NT2/D1 (cell line): ENCODE results near the gene DNMT3L.
"Not testable (repeated sequence)": the region's sequence is repeated elsewhere in the genome, so short reads cannot be mapped to it uniquely, and the experiment has no call there.

ENCODE experiments used
- DNase-seq: peaks from one replicate; pipeline ENCODE4 v3.0.0-alpha.2; 2011; ENCODE audit warnings: low read depth, low spot score
- H3K27me3 ChIP-seq: 2 replicates; pipeline ENCODE4 v1.6.0; 2011; ENCODE audit warnings: mild to moderate bottlenecking; ENCODE audit not compliant: insufficient read length, insufficient read depth
- H3K36me3 ChIP-seq: 2 replicates; pipeline ENCODE4 v1.6.1; 2011; ENCODE audit warnings: mild to moderate bottlenecking, low read length, mixed read lengths; ENCODE audit not compliant: insufficient read depth, insufficient read length
- H3K4me1 ChIP-seq: 2 replicates; pipeline ENCODE4 v1.5.1; 2011; ENCODE audit not compliant: insufficient read depth, insufficient read length
- H3K4me3 ChIP-seq: 2 replicates; pipeline ENCODE4 v1.5.1; 2011; ENCODE audit warnings: low read depth; ENCODE audit not compliant: insufficient read length
- H3K9ac ChIP-seq: 2 replicates; pipeline ENCODE4 v1.6.0; 2011; ENCODE audit warnings: low read depth; ENCODE audit not compliant: insufficient read length
- H3K9me3 ChIP-seq: 2 replicates; pipeline ENCODE4 v1.5.1; 2011; ENCODE audit warnings: mild to moderate bottlenecking, low read length; ENCODE audit not compliant: insufficient read depth
- SUZ12 ChIP-seq: IDR thresholded peaks from 2 replicates; pipeline ENCODE4 v1.6.1; 2011; ENCODE audit not compliant: insufficient read length, insufficient read depth; ENCODE audit errors: extremely low read depth
- YY1 ChIP-seq: IDR thresholded peaks from 2 replicates; pipeline ENCODE4 v1.6.1; 2011; ENCODE audit not compliant: insufficient read length, insufficient read depth
- ZNF274 ChIP-seq: IDR thresholded peaks from 2 replicates; pipeline ENCODE4 v1.6.1; 2011; ENCODE audit warnings: mild to moderate bottlenecking, low read depth, low read length

The DNMT3L gene

GRCh38 chr21:44288251-44289110, 26.8 kb upstream of the DNMT3L start:
- peaks cover 4% of the 10 kb centered on the region for H3K27me3 ChIP-seq
- H3K9ac ChIP-seq: no peak overlapping the region
- no peaks in the 10 kb centered on the region for H3K9me3 ChIP-seq
- DNase-seq: no peak
- no peak overlapping the region for H3K4me3 ChIP-seq
- peaks cover 40% of the 10 kb centered on the region for H3K4me1 ChIP-seq
- no peaks in the 10 kb centered on the region for H3K36me3 ChIP-seq
- no peak for TF ChIP-seq YY1
- no peak for TF ChIP-seq ZNF274
- TF ChIP-seq SUZ12: no peak

GRCh38 chr21:44286716-44287632, 25.3 kb upstream of the DNMT3L start:
- no peak for TF ChIP-seq YY1
- TF ChIP-seq SUZ12: no peak
- TF ChIP-seq ZNF274: no peak
- Histone ChIP-seq H3K9me3 (no peaks in the 10 kb centered on the region), H3K9ac (peak overlapping the region; percentile 47), H3K36me3 (no peaks in the 10 kb centered on the region), H3K27me3 (peaks cover 4% of the 10 kb centered on the region), H3K4me3 (no peak overlapping the region), H3K4me1 (peaks cover 41% of the 10 kb centered on the region)
- DNase-seq: no peak

DNA sequence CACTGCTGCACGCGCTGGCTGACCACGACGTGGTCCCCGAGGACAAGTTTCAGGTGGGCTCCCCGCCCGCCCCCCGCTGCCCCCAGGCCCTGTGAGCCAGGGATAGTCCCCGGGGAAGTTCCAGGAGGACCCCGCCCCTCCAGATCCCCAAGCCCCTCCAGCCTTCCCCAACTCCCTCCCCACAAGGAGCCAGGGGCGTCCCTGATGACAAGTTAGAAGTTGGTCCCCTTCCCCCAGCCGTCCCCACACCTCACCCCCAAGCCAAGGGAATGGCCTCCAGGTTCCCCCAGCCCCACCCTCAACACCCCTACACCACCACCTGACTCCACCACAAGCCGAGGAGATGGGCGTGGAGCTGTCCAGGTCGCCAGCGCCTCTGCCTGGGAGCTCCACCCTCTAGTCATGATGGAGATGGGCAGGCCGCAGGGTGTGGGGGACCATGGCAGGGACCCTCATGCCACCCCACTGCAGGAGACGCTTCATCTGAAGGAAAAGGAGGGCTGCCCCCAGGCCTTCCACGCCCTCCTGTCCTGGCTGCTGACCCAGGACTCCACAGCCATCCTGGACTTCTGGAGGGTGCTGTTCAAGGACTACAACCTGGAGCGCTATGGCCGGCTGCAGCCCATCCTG, 24.5 kb upstream of the DNMT3L start:
- Histone ChIP-seq H3K4me1 (peaks cover 47% of the 10 kb centered on the region), H3K9ac (no peak overlapping the region), H3K27me3 (peaks cover 4% of the 10 kb centered on the region), H3K4me3 (no peak overlapping the region), H3K9me3 (no peaks in the 10 kb centered on the region), H3K36me3 (no peaks in the 10 kb centered on the region)
- TF ChIP-seq ZNF274: no peak
- no peak for DNase-seq

DNA sequence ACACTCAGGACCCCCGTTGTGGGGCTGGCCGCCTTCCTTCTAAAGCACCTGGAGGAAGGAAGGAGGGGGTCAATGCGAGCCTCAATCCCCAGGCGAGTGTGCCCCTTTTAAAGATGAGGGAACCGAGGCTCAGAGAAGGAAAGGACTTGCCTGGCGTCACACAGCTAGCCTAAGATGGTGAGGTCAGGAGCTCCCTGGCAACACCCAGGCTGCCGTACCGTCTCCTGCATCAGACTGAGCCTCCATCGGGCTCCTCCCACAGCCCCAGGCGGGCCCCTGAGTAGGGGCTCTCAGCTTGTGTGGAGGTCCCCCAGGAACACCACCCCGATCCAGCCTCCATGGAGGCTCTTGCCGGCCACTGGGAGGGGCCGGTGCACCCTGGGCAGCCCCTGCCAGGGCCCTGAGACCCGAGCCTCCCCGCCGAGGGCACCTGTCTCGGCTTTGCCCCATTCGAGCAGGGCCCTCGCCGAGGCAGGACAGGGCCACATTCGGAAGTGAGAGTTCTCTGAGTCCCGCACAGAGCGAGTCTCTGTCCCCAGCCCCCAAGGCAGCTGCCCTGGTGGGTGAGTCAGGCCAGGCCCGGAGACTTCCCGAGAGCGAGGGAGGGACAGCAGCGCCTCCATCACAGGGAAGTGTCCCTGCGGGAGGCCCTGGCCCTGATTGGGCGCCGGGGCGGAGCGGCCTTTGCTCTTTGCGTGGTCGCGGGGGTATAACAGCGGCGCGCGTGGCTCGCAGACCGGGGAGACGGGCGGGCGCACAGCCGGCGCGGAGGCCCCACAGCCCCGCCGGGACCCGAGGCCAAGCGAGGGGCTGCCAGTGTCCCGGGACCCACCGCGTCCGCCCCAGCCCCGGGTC, 23.7 kb upstream of the DNMT3L start, which contains the start of gene AIRE:
Gene AIRE (plus strand): TSS at position 739 of the 855 bp plus-strand sequence. CDS start 131 bp downstream, outside the sequence.
- Histone ChIP-seq H3K9ac (peak within 1 kb of the TSS; percentile 22), H3K36me3 (no peaks in the 10 kb centered on the region), H3K9me3 (no peaks in the 10 kb centered on the region), H3K27me3 (peaks cover 4% of the 10 kb centered on the region), H3K4me1 (peaks cover 47% of the 10 kb centered on the region), H3K4me3 (no peak within 1 kb of the TSS)
- TF ChIP-seq YY1: no peak
- TF ChIP-seq ZNF274: no peak
- TF ChIP-seq SUZ12: no peak
- DNase-seq: no peak

- Histone ChIP-seq H3K4me1 (peaks cover 49% of the 10 kb centered on the region), H3K27me3 (peaks cover 4% of the 10 kb centered on the region), H3K9me3 (no peaks in the 10 kb centered on the region), H3K36me3 (no peaks in the 10 kb centered on the region), H3K4me3 (no peak overlapping the region), H3K9ac (peak overlapping the region; percentile 71)
- TF ChIP-seq SUZ12 (no peak), ZNF274 (no peak)
- no peak for DNase-seq
Observed at GRCh38 chr21:44283948-44284347, 22.3 kb upstream of the DNMT3L start.

DNA sequence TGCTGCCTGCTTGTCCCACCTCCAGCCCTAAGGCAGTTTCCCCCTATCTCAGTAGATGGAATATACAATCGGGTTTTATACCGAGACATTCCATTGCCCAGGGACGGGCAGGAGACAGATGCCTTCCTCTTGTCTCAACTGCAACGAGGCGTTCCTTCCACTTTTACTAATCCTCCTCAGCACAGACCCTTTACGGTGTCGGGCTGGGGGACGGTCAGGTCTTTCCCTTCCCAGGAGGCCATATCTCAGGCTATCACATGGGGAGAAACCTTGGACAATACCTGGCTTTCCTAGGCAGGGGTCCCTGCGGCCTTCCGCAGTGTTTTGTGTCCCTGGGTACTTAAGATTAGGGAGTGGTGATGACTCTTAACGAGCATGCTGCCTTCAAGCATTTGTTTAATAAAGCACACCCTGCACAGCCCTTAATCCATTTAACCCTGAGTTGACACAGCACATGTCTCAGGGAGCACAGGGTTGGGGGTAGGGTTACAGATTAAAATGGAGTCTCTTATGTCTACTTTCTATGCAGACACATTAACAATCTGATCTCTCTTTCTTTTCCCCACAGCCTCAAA, 21.6 kb upstream of the DNMT3L start:
- peaks cover 49% of the 10 kb centered on the region for H3K4me1 ChIP-seq
- not testable (repeated sequence) for H3K4me3 ChIP-seq, H3K9me3 ChIP-seq, DNase-seq, H3K36me3 ChIP-seq, H3K9ac ChIP-seq, H3K27me3 ChIP-seq
